SKM-1 treated with dmso at 0.1 percent for 144 hours (cell line): ENCODE results near the gene SLC22A3.
"Not testable (repeated sequence)": the region's sequence is repeated elsewhere in the genome, so short reads cannot be mapped to it uniquely, and the experiment has no call there.

ENCODE experiments used
- DNase-seq: peaks from one replicate; lab custom pipeline; 2025; ENCODE audit not compliant: unreplicated experiment; lab: John Stamatoyannopoulos, UW

The SLC22A3 gene

GRCh38 chr6:160439751-160440150 is 91.6 kb downstream of the SLC22A3 start:
- DNase-seq: no peak

GRCh38 chr6:160442151-160442550 is 94.0 kb downstream of the SLC22A3 start:
- no peak for DNase-seq

GRCh38 chr6:160445130-160445529 is 97.0 kb downstream of the SLC22A3 start:
- DNase-seq: no peak

- DNase-seq: no peak
These were observed 99.2 kb downstream of the SLC22A3 start for GRCh38 chr6:160447350-160447749.

DNA sequence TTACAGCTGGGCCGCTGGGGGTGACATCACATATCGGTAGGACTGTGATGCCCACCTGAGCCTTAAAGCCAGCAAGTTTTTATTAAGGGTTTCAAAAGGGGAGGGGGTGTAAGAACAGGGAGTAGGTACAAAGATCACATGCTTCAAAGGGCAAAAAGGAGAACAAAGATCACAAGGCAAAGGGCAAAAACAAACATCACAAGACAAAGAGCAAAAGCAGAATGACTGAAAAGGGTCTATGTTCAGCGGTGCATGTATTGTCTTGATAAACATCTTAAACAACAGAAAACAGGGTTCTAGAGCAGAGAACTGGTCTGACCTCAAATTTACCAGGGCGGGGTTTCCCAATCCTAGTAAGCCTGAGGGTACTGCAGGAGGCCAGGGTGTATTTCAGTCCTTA is 101.6 kb downstream of the SLC22A3 start:
- DNase-seq: not testable (repeated sequence)

GRCh38 chr6:160450849-160451248 is 102.7 kb downstream of the SLC22A3 start:
- no peak for DNase-seq

DNA sequence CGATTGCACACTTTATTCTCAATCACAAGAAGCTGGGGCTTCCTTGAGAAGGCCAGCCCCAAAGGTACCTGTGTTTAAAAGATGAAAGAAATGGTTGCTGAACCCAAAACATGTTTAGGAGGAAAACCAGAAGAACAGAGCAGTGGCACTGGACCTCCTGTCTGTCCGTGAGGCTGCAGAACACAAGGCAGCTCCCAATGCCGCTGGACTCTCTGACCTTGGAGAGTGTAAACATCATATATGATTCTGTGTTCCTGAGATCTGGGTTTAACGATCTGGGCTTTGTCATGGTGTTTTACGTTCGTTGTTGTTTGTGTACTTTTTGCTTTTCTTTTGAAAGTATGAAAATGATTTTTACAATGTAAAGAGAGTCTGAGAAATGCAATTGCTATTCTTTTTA is 106.1 kb downstream of the SLC22A3 start:
- DNase-seq: no peak

DNA sequence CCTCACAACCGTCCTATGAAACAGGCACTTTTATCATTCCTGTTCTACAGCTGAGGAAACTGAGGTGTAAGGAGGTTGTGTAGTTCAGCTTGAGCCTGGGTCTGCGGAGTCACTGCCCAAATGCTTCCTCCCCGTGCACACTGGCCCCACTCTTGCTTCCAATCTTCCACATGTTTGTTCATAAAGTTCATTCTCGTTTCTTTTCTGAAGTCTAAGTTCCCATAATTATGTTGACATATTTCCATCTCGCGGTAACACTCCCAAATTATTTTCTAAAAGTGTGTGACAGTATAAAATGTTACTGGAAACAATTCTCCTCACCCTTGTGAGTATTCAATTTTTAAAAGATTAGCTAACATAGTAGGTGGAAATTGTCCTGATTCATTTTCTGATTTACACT is 106.9 kb downstream of the SLC22A3 start:
- no peak for DNase-seq

GRCh38 chr6:160455541-160456213 is 107.5 kb downstream of the SLC22A3 start:
- peak; percentile 5 for DNase-seq

GRCh38 chr6:160456214-160456546 is 108.0 kb downstream of the SLC22A3 start:
- no peak for DNase-seq

DNA sequence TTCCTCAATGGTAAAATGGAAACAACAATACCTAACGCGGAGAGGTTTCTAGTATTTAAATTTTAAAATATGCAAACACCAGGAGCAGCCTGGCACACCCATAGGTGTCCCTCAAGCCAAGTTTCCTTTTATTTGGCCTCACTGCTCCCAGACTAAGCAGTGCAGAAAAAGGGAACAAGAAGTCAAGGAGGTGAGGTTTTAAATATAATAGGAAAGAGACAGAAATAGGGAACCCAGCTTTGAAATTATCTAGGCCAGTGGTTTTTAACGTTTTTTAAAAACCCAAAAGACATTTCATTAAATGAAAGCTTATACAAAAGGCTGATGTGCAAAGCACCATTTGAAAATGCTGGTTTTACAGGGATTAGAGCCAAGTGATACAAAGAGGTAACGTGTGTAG is 109.6 kb downstream of the SLC22A3 start:
- DNase-seq: peak; percentile 38

GRCh38 chr6:160461641-160462040 is 113.5 kb downstream of the SLC22A3 start:
- no peak for DNase-seq

DNA sequence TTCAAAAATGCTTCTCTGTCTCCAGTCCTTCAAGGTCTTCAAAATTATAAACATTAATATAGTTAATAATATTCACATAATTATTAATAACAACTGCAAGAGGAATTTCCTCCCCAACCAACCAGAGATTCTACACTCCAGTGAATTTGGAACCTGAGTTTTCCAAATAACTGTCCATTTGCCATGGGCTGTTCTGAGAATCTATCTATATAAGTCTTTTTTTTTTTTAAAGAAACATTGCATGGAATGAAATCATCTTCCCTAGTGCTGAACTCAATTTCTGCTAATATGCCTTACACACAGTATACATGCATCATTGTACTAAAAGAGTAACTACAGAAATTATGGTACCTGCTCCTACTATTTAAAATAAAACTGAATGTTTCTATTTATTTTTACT is 113.9 kb downstream of the SLC22A3 start:
- DNase-seq: no peak

- peak; percentile 57 for DNase-seq
These were observed 114.5 kb downstream of the SLC22A3 start for GRCh38 chr6:160462551-160463109.

- DNase-seq: no peak
These were observed 116.6 kb downstream of the SLC22A3 start for GRCh38 chr6:160464744-160465143.

GRCh38 chr6:160467261-160467871 is 119.2 kb downstream of the SLC22A3 start:
- DNase-seq: not testable (repeated sequence)

GRCh38 chr6:160469153-160469552 is 121.0 kb downstream of the SLC22A3 start:
- no peak for DNase-seq

GRCh38 chr6:160476056-160476455 is 127.9 kb downstream of the SLC22A3 start:
- not testable (repeated sequence) for DNase-seq

GRCh38 chr6:160477072-160477471 is 128.9 kb downstream of the SLC22A3 start:
- not testable (repeated sequence) for DNase-seq

DNA sequence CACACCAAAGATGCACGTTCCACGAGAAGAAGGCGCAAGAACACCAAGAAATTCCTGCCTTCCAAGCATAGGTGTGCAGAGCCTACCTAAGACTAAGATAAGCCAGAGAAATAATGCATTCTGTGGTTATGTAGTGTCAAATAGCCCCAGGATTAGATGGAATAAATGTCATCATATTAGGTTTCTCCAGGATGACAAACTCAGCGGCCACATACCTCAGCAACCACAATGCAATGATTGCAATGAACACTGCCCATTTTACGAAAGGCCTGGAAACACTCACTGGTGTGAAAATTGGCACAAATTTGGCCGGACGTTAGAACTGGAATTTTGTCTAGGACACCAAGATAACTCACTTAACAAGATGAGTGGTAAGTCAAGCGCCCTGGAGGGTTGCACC is 129.7 kb downstream of the SLC22A3 start:
- DNase-seq: no peak

- DNase-seq: no peak
These were observed 138.9 kb downstream of the SLC22A3 start for GRCh38 chr6:160487116-160487515.

DNA sequence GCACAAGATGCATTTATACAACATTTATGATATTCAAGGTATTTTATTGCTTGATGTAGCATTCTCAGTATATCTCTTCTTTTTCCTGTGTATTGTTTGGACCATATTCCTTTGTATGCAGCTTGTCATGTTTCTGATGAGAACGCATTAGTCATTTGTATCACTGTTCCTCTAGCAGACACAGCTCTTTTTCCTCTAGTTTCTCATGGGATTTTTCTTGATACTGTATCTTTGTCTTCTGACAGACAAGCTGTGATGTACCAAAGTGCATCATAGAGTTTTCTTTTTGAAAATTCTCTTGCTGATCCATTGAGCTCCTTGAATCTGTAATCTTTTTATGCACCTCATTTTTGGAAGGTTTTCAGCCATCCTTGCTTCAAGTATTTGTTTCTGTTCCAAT is 140.9 kb downstream of the SLC22A3 start:
- DNase-seq: no peak

GRCh38 chr6:160494576-160494975 is 146.4 kb downstream of the SLC22A3 start:
- no peak for DNase-seq
